RWPE1 (cell line): ENCODE measurements around the gene CDK11A.

Source experiments
- CTCF ChIA-PET: fragments of 350-600 bp; sonication (Branson Sonifier 250); formaldehyde crosslinking; extraction: SDS; loops from one replicate; lab custom pipeline; 2021; lab: Yijun Ruan, JAX
- POLR2A ChIA-PET: fragments of 400-600 bp; formaldehyde crosslinking; extraction: SDS; loops from one replicate; lab custom pipeline; 2020; ENCODE audit warnings: antibody characterized with exemption; ENCODE audit not compliant: low non-redundant PET; lab: Yijun Ruan, JAX
- DNase-seq: peaks from one replicate; pipeline ENCODE4 v3.0.0; 2012; ENCODE audit warnings: low spot score
- H3K27ac ChIP-seq: fragments of 450-650 bp; 2 replicates; pipeline ENCODE4 v1.5.1; 2017
- CTCF ChIP-seq: fragments of 450-650 bp; conservative IDR thresholded peaks from 2 replicates; pipeline ENCODE4 v1.5.1; 2017; ENCODE audit warnings: low read depth, mild to moderate bottlenecking

Gene CDK11A

GRCh38 chr1:1672181-1672965, 51.8 kb downstream of the CDK11A start:
- ChIA-PET POLR2A (no interaction called here), CTCF (no interaction called here)
- no peak overlapping the region for H3K27ac ChIP-seq
- TF ChIP-seq CTCF = no peak
- no peak for DNase-seq

GRCh38 chr1:1671365-1672119, 52.6 kb downstream of the CDK11A start:
- ChIA-PET CTCF (no interaction called here), POLR2A (no interaction called here)
- peak overlapping the region; percentile 27; the same call in 1 of the 2 replicates for H3K27ac ChIP-seq
- no peak for TF ChIP-seq CTCF
- no peak for DNase-seq

- CTCF ChIA-PET = no interaction called here
- POLR2A ChIA-PET = no interaction called here
- no peak for DNase-seq
- H3K27ac ChIP-seq = peak overlapping the region; percentile 27; the same call in 1 of the 2 replicates
- no peak for TF ChIP-seq CTCF
Measured at GRCh38 chr1:1670866-1671265, 53.3 kb downstream of the CDK11A start.

- DNase-seq = no peak
- H3K27ac ChIP-seq = peak overlapping the region; percentile 25
- ChIA-PET POLR2A (no interaction called here), CTCF (interaction anchor here (0.7 kb wide), 2 partner anchors 105 to 115 kb away, joined by 3 to 4 read pairs; no protein-coding TSS in a partner anchor)
- no peak for TF ChIP-seq CTCF
Measured at GRCh38 chr1:1669468-1670440, 54.4 kb downstream of the CDK11A start.

GRCh38 chr1:1666526-1666925, 57.6 kb downstream of the CDK11A start:
- DNase-seq = no peak
- TF ChIP-seq CTCF = no peak
- CTCF ChIA-PET = no interaction called here
- no peak overlapping the region for H3K27ac ChIP-seq
- POLR2A ChIA-PET = no interaction called here
